NCI-H2227 treated with DMSO at 0.1 percent for 48 hours (cell line): ENCODE data around the gene VCAN.

Experiments
- DNase-seq: peaks from one replicate; lab custom pipeline; 2025; lab: John Stamatoyannopoulos, UW

Gene VCAN

DNA sequence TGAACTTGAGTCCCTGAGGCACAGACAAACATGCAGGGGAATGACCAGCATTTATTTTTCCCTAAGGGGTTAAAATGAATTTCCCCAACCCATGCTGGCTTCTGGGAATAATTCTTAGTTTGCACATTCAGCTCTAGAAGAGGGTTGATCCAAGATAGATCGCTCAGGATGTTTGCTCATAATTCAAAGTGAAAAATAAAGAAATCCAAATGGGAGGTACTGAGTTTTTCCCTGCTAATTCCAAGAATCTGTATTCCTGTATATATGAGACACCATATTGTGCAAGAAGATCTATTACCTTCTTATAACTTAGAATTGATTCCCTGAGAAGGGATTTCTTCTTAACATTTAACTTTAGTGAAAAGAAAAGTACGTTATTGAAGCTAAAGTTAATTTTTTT is 96.2 kb downstream of the VCAN start:
- no peak for DNase-seq

DNA sequence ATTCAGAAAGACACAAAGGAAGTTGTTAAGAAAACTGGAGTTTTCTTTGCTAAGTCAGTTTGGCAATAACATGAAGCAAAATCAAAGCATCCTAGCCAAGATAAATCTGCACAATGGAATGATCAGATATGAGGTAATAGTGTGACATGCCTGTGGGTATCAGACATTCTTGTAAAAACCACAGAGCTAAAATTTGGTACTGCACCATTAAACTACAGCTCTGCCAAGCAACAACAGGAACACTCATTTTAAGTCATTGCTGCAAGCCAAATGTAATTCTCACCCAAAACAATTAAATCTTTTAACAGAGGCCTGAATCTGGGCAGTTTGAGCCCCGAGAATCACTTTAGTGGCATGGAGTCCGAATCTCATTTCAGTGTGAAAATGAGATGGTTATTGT is 96.6 kb downstream of the VCAN start:
- DNase-seq, result no peak

DNA sequence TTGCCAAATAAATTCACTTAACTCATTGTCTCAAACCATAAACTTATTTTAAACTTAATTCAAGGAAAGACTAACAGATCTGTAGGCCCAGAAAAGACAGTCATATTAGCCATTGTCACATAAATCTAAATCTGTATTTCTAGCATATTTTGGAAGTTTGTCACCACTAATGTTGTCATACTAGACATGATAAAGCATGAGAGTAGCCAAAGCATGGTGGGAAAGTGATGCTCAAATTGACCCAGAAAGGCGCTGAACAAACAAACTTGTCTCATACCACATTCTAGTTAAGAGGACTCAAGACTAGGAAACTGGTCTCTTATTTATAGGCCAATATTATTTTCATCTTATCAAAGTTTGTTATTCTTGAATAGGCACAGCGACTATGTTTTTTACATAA is 99.4 kb downstream of the VCAN start:
- DNase-seq, result no peak

DNA sequence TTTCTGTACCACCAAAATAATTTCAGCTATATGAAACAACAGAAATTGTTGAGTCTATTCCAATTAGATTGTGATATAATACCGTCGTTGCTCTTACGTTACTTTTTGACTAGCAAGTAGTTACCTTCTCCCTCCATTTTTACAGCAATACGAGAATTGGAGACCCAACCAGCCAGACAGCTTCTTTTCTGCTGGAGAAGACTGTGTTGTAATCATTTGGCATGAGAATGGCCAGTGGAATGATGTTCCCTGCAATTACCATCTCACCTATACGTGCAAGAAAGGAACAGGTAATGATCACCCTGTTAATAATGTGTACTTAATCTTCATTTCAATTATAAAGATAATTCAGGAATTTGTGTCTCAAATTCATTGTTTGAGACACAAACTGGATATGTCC is 100.7 kb downstream of the VCAN start:
- DNase-seq, result no peak

DNA sequence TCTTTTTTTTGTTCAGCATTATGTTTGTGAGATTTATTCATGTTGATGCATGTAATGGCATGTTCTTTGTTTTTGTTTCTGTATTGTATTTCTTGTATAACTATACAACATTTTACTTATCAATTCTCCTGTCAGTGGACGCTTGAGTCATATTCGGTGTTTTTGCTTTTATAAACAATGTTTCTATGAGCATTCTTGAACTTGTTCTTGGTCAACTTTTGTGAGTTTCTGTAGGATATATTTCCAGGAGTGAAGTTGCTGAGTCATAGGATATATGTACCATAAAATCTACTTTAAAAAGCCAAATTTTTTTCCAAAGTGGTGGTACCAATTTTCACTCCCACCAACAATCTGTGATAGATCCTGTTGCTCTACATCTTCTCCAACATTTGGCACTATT is 104.8 kb downstream of the VCAN start:
- no peak for DNase-seq

DNA sequence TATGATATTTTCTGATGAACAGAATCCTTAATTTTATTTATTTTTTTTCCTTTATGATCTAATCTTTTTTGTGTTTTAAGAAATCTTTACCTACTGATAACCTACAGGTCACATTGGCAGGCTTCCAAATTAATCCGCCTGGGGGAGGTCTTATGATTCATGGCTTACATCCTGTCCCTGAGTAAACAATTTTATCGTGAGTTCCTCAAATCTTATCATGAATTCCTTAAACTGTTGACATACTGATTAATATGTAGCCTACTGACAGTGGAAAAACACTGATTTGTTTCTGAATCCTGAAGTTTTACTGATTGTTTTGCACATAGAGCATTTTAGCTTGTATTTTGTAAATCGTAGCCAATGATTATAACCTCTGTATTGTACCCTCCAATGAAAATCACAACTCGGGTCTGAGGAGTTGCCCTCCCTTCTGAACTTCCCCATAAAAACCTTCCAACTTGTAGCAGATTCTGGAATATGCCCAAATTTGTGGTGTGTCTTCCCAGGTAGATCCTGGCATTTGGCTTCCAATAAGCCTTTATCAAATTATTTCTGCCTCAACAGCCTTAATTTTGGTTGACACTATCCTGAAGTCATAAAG is 105.6 kb downstream of the VCAN start:
- no peak for DNase-seq

DNA sequence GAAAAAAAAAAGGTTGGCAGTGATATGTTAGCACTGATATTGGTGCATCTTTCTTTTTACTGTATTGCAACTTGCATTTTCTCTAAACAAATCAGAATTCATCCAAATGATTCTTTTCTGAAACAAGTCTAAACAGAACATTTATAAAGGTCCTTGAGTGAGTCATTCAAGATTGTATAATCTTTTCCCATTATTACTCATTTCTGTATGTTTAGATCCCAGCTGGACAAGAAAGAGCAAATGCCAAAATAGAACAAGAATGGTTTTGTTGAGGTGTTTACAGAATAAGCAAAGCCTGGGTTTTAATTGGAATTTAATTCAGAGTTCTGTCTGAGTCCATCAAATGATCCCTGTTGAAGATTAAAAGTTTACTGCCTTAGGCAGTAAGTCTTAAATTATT is 112.3 kb downstream of the VCAN start:
- no peak for DNase-seq

DNA sequence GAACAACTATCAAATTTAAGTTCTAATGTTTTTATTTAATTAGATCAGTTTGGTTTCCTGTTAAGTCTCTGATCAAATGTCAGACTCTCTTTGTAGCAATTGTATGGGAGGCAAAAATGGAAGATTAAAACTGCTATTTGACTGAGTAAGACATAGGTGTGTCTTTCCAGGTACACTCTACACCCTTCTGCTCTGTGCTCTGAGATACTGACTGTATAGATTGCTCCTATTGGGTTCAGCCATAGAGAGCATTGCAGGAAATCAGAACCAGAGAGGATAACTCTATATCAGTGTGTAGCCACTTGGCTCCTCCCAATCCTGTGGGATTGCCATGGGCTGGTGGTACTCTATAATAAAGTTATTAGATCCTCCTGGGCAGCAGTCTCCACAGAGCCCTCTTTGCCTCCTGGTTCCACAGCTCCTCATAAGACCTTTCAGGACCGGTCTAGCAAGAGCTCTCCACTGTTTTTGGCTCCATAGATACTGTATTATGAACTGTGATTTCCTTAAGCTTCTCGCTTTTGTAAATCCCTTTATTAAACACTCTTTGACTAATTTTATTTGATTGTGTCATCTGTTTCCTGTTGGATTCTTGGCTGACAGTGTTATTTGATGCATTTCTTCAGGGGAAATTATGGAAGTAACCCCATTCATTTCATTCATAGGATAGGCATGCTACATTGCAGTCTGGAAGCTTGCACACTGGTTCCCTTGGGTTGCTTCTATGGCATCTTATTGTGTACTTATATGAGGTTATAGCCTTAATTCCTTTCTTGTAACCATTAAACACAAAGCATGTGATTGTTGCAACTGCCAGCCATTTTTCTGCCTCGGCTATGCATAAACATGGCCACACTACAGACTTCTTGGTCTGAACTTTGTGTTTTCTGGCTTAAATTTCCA is 115.6 kb downstream of the VCAN start:
- no peak for DNase-seq

DNA sequence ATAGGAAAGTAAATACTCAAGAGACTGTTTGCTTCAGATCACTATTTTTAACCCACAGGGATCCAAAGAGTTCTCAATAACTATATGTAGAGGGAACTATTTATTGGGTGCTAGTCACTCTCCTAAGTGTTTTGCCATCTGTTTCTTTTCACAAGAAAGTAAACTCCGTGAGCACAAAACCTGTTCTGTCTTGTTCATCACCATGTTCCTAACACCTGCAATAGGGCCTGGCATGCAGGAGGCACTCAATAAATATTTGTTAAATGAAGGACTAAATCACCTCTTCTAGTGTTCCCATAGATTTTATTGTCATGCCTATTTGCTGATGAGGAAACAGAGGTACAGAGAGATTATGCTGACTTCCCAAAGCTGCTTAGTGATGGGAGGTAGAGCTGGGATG is 118.2 kb downstream of the VCAN start:
- no peak for DNase-seq

DNA sequence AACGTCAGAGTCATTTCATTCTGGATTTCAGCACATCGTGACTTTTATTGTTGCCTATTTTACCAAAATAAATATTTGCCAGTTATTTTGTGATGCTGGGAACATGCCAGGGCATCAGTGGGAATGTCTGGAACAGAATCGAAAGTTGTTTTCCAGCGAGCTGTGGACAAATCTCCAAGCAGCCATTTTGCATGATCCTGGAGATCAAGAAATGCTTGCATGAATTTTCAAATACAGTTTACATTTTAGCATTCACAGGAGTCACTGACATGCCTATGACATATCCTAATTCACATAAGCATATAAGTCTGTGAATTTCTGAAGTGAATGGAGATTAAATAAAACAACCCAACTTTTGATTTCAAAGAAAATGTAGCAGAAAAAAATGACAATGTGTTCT is 119.4 kb downstream of the VCAN start:
- no peak for DNase-seq

DNA sequence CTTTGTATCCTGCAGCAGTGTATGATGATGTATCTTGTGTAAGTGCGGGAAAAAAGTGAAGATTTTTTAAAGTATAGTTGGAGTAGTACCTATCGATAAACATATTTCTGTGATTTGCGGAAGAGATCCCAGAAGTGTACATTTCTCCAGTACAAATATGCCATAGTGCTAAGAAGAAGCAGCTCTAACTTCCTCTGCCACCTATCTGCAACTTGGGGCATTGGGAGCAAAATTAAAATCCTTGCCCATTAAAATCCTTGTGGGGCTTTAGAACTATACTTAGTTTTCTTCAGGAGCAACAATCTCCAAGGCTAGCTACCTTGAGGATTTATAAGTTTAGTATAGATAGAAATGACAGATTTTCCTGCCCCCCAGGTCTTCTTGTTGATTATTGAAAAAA is 123.7 kb downstream of the VCAN start:
- DNase-seq, result no peak

DNA sequence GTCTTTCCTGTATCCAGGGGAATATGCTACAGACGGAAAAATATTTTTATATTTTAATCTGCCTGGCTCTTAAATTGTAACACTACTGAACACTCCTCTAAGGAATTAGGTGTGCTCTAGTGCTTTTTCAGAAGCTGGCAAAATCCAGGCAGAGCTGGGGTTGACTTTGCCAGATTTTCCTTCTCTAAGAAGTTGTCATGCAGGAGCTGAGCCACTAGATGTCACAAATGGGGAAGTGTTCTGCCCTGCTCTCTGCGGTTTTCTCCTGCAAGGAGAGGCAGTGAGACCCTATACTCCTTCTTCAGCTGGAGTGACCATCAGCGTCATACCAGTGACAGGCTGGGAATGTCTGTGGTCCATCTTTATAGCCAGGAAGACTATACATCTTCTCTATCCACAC is 136.6 kb downstream of the VCAN start:
- DNase-seq, result peak; percentile 61

DNA sequence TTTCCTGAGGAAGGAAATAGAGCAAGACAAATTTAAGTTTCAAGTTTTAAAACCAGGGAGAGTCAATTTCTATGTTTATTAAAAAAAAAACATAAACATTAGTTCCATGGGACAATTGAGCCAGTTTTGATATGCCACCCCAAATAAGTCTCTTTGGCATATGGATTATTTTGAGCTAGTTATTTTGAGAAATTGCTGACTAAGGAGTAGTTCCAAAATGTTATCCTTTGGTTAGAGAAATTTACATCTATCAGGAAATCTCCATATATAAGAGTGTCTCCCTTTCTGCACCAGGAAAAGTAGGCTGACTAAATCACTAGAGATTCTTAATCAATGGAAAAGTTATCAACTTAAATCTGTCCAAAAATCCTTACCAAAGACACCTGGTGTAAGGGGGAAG is 143.3 kb downstream of the VCAN start:
- no peak for DNase-seq

DNA sequence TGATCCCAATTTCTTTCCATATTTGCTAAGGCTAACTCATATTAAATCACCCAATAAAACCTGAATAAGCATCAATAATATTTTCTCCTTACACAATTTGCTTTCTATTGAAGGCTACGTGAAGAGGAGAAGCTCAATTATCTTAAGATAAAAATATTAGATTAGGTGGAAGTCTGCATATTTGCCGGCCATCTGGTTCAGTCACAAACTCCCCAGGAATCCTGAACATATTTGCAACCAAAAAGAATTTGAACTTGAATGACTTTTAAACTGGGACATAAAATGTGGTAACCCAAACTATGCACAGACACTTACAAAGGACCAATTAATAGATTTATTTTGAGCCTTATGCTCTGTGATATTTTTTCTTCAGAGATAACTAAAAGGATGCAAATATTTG is 156.8 kb downstream of the VCAN start:
- DNase-seq, result no peak
